ENCODE data around the gene ALG9. TPM values are rescaled to one million over a fixed set of nuclear protein-coding genes. Genes with fewer than 3 reads are reported as not detected.

ALG9 gene
- total and polyA plus RNA-seq, 10 of the 15 experiments (the other 5 are each of a cell fraction or from before 2014, with no cell fraction given): 10.8 to 41.6 (median 25.5) TPM

- CTCF ChIA-PET: interaction anchor here (1.2 to 6.3 kb wide), 2 partner anchors 17 to 43 kb away, joined by 6 to 31 read pairs; no protein-coding TSS in a partner anchor
- POLR2A ChIA-PET: no interaction called here
- in situ Hi-C loops (cut with MboI): no loop called here
Observed at GRCh38 chr11:111793863-111794262, 77.5 kb downstream of the ALG9 start.

More at GRCh38 chr11:111793863-111794262, 77.5 kb downstream of the ALG9 start:
- WGBS (ENCODE audit: insufficient coverage, insufficient replicate concordance, low lambda C conversion rate, missing lambda C conversion rate): 96% methylated on average over 5 of the region's 5 CpGs
- ATAC-seq: no peak
- no peak for FAIRE-seq
- RAD21 ChIA-PET (ENCODE audit: unreplicated experiment): no interaction called here
- Histone ChIP-seq H3K9ac (ENCODE audit: control insufficient read depth, insufficient read depth, low read length) (no peak overlapping the region), H2AFZ (ENCODE audit: control insufficient read depth, low read depth, low read length) (no peak overlapping the region), H3K79me2 (ENCODE audit: control insufficient read depth, insufficient read depth, low read length) (no peaks in the 10 kb centered on the region), H3K36me3 (ENCODE audit: control insufficient read depth in 2 of 2, insufficient read depth in 2 of 2, low read length in 1 of 2) (peaks cover 2% of the 10 kb centered on the region in 2 experiments; a peak in 3 of 4 replicates), H3K4me2 (ENCODE audit: control insufficient read depth, insufficient read depth) (no peak overlapping the region), H3K4me1 (ENCODE audit: control insufficient read depth, insufficient read depth, low read length) (no peaks in the 10 kb centered on the region), H3K4me3 (no peak overlapping the region), H4K20me1 (ENCODE audit: control insufficient read depth, insufficient read depth) (no peaks in the 10 kb centered on the region), H3K27ac (ENCODE audit: control insufficient read depth, insufficient read depth) (no peak overlapping the region), H3K9me3 (replicated peaks; ENCODE audit: control insufficient read depth, insufficient read depth, low read length) (peaks cover 6% of the 10 kb centered on the region; the same call in 1 of the 3 replicates), H3K27me3 (replicated peaks in 1 of 2; ENCODE audit: control insufficient read depth in 2 of 2, insufficient read depth in 2 of 2, low read length in 1 of 2) (no peaks in the 10 kb centered on the region)
- intact Hi-C loops (cut with micrococcal nuclease; ENCODE audit: unreplicated experiment): no loop called here
- no peak for TF ChIP-seq SRF (IDR thresholded peaks at IDR 0.05; ENCODE audit: low read depth in 2 of 2, low read length in 2 of 2)
- TF ChIP-seq CREM (IDR thresholded peaks at IDR 0.05; ENCODE audit: low read depth): no peak
- TF ChIP-seq REST (IDR thresholded peaks at IDR 0.05; ENCODE audit: low read depth, low read length): no peak
- TF ChIP-seq POLR2A (IDR thresholded peaks at IDR 0.05; ENCODE audit: low read depth, low read length): no peak
- no peak for TF ChIP-seq CBFB (IDR thresholded peaks at IDR 0.05; ENCODE audit: low read depth)
- no peak for TF ChIP-seq PAX5 (IDR thresholded peaks at IDR 0.05; ENCODE audit: borderline replicate concordance, low read depth, low read length)
- no peak for TF ChIP-seq FOS (IDR thresholded peaks at IDR 0.05; ENCODE audit: borderline replicate concordance, extremely low read depth, insufficient read length)
- no peak for TF ChIP-seq CHD4 (IDR thresholded peaks at IDR 0.05)
- no peak for TF ChIP-seq MXI1 (IDR thresholded peaks at IDR 0.05; ENCODE audit: low read depth, low read length)
- no peak for TF ChIP-seq SP1 (IDR thresholded peaks at IDR 0.05; ENCODE audit: low read depth, low read length)
- no peak for TF ChIP-seq ZNF687 (IDR thresholded peaks at IDR 0.05)
- no peak for TF ChIP-seq BHLHE40 (IDR thresholded peaks at IDR 0.05; ENCODE audit: borderline replicate concordance in 1 of 2, low read depth in 2 of 2, low read length in 1 of 2)
- SMC1A ChIA-PET (ENCODE audit: uncharacterized antibody, unreplicated experiment): interaction anchor here (1.5 kb wide), 1 partner anchor 1147 kb away, joined by 3 read pairs; no protein-coding TSS in a partner anchor
- DNase-seq (ENCODE audit: low read depth, low spot score): no peak
- no TSS peak for BruUV-seq (replicated peaks)

All from GM12878 (cell line).